ENCODE measurements around the gene NT5C3B. TPM values are rescaled to one million over a fixed set of nuclear protein-coding genes. Genes with fewer than 3 reads are reported as not detected.

The NT5C3B gene
- polyA plus RNA-seq, 1 of the 3 experiments (the other 2 are of a cell fraction) = 87.4 TPM

DNA sequence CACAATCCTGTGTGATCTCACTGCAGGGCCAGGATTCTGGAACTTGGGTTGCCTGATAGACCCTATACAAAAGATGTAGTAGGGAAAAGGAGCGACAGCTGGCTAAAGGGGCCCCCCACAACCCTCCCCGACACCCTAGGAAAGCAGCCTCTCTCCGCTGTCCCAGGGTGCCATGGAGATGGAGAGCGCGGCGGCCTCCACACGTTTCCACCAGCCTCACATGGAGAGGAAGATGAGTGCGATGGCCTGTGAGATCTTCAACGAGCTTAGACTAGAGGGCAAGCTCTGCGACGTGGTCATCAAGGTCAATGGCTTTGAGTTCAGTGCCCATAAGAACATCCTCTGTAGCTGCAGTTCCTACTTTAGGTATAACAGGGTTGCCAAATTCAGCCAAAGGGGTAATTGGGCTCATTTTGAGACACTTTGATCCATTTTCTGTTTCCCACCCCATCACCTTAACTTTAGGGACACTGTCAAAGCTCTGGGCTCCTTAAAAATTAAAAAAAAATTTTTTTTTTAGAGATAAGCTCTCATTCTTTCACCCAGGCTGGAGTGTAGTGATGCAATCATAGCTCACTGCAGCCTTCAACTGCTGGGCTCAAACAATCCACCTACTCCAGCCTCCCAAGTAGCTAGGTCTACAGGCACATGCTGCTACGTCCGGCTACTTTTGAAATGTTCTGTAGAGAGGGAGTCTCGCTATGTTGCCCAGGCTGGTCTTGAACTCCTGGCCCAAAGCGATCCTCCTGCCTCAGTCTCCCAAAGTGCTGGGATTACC is 1.9 kb upstream of the NT5C3B start, which contains the start of gene KLHL10:
Gene KLHL10 (plus strand): TSS at position 65 of the 778 bp plus-strand sequence. CDS start 108 bp downstream, at position 173.
- Histone ChIP-seq H3K27me3 (ENCODE audit: insufficient read depth) (no peaks in the 10 kb centered on the region), H3K27ac (ENCODE audit: low read depth in 2 of 2, low read length in 1 of 2) (no peak within 1 kb of the TSS), H3K9me2 (no peaks in the 10 kb centered on the region), H3K9me3 (no peaks in the 10 kb centered on the region), H4K20me1 (ENCODE audit: insufficient read depth) (no peaks in the 10 kb centered on the region), H3K4me2 (peak within 1 kb of the TSS; percentile 95), H3K4me3 (ENCODE audit: low read depth in 2 of 2, low read length in 1 of 2) (peak within 1 kb of the TSS in 1 of 2 experiments; percentile 91; a peak in 2 of 4 replicates), H3F3A (replicated peaks; ENCODE audit: insufficient read depth) (no peaks in the 10 kb centered on the region), H3K79me2 (ENCODE audit: insufficient read depth) (peaks cover 20% of the 10 kb centered on the region; the same call in 1 of the 2 replicates), H3K4me1 (ENCODE audit: control insufficient read depth in 1 of 2, insufficient read depth in 2 of 2, low read depth in 1 of 2, low read length in 1 of 2) (peaks cover 0 to 8% of the 10 kb centered on the region in 2 experiments; a peak in 1 of 4 replicates), H3K9ac (no peak within 1 kb of the TSS), H2AFZ (ENCODE audit: low read depth) (peak within 1 kb of the TSS; percentile 96; the same call in 1 of the 2 replicates), H3K36me3 (replicated peaks in 1 of 2; ENCODE audit: control insufficient read depth in 1 of 2, insufficient read depth in 2 of 2, low read length in 1 of 2) (peaks cover under 1 to 7% of the 10 kb centered on the region in 2 experiments)
- ChIA-PET CTCF (interaction anchor here (0.9 to 1.7 kb wide), 4 partner anchors 10 to 142 kb away, joined by 3 to 5 read pairs (median 4); no protein-coding TSS in a partner anchor), POLR2A (no interaction called here)
- 95% methylated on average over 9 of the region's 15 CpGs for WGBS (ENCODE audit: low lambda C conversion rate)
- no peak for DNase-seq
- TF ChIP-seq FOXM1 (IDR thresholded peaks at IDR 0.05; ENCODE audit: low read depth) (no peak), SIN3A (IDR thresholded peaks at IDR 0.05; ENCODE audit: borderline replicate concordance, low read depth, low read length) (no peak), MEF2A (IDR thresholded peaks at IDR 0.05; ENCODE audit: borderline replicate concordance, low read depth) (no peak), RAD21 (IDR thresholded peaks at IDR 0.05; ENCODE audit: low read length) (no peak), EP300 (IDR thresholded peaks at IDR 0.05; ENCODE audit: borderline replicate concordance in 1 of 2, low read depth in 1 of 2, low read length in 1 of 2) (no peak), RXRA (IDR thresholded peaks at IDR 0.05; ENCODE audit: borderline replicate concordance, low read depth) (no peak), RFX5 (IDR thresholded peaks at IDR 0.05; ENCODE audit: low read length) (no peak), GATA2 (CRISPR knock-in tag; IDR thresholded peaks at IDR 0.05) (no peak), PBX3 (IDR thresholded peaks at IDR 0.05) (no peak), TAF1 (IDR thresholded peaks at IDR 0.05; ENCODE audit: borderline replicate concordance, low read depth, low read length) (no peak), RCOR1 (IDR thresholded peaks at IDR 0.05; ENCODE audit: low read length) (no peak), FOSL2 (IDR thresholded peaks at IDR 0.05; ENCODE audit: borderline replicate concordance, low read depth) (no peak), TCF12 (IDR thresholded peaks at IDR 0.05) (no peak), USF1 (IDR thresholded peaks at IDR 0.05; ENCODE audit: borderline replicate concordance, low read depth) (no peak), FOXJ3 (CRISPR knock-in tag; IDR thresholded peaks at IDR 0.05) (no peak), JUND (IDR thresholded peaks at IDR 0.05) (no peak), CHD2 (IDR thresholded peaks at IDR 0.05; ENCODE audit: low read length, partially characterized antibody) (no peak)
- TF ChIP-seq, protein P1, sequence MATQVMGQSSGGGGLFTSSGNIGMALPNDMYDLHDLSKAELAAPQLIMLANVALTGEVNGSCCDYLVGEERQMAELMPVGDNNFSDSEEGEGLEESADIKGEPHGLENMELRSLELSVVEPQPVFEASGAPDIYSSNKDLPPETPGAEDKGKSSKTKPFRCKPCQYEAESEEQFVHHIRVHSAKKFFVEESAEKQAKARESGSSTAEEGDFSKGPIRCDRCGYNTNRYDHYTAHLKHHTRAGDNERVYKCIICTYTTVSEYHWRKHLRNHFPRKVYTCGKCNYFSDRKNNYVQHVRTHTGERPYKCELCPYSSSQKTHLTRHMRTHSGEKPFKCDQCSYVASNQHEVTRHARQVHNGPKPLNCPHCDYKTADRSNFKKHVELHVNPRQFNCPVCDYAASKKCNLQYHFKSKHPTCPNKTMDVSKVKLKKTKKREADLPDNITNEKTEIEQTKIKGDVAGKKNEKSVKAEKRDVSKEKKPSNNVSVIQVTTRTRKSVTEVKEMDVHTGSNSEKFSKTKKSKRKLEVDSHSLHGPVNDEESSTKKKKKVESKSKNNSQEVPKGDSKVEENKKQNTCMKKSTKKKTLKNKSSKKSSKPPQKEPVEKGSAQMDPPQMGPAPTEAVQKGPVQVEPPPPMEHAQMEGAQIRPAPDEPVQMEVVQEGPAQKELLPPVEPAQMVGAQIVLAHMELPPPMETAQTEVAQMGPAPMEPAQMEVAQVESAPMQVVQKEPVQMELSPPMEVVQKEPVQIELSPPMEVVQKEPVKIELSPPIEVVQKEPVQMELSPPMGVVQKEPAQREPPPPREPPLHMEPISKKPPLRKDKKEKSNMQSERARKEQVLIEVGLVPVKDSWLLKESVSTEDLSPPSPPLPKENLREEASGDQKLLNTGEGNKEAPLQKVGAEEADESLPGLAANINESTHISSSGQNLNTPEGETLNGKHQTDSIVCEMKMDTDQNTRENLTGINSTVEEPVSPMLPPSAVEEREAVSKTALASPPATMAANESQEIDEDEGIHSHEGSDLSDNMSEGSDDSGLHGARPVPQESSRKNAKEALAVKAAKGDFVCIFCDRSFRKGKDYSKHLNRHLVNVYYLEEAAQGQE (IDR thresholded peaks at IDR 0.05; ENCODE audit: low read depth, low read length) = no peak
- TF ChIP-seq, protein P2, sequence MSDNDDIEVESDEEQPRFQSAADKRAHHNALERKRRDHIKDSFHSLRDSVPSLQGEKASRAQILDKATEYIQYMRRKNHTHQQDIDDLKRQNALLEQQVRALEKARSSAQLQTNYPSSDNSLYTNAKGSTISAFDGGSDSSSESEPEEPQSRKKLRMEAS (IDR thresholded peaks at IDR 0.05; ENCODE audit: low read depth) = no peak

Data from SK-N-SH (cell line).